PC-9 (cell line): ENCODE data around the gene VENTX.

ENCODE experiments used
- CTCF ChIP-seq: fragments of 200-600 bp; sonication (generic); conservative IDR thresholded peaks from 2 replicates; pipeline ENCODE4 v1.6.1; 2017; ENCODE audit warnings: mixed run types, antibody characterized with exemption, mild to moderate bottlenecking, moderate library complexity
- EZH2 ChIP-seq: fragments of 200-600 bp; sonication (generic); IDR thresholded peaks from 2 replicates; pipeline ENCODE4 v1.8.0; 2017; ENCODE audit warnings: antibody characterized with exemption, low read depth

- TF ChIP-seq EZH2: no peak
- TF ChIP-seq CTCF: no peak
Measured at GRCh38 chr10:133225707-133226191, 11.9 kb upstream of the VENTX start.
